OCI-M2 (cell line): ENCODE results near the gene SND1.
"Not testable (repeated sequence)": the region's sequence is repeated elsewhere in the genome, so short reads cannot be mapped to it uniquely, and the experiment has no call there.

ENCODE experiments used
- DNase-seq: peaks from one replicate; lab custom pipeline; 2025; ENCODE audit not compliant: unreplicated experiment; lab: John Stamatoyannopoulos, UW

SND1 gene

DNA sequence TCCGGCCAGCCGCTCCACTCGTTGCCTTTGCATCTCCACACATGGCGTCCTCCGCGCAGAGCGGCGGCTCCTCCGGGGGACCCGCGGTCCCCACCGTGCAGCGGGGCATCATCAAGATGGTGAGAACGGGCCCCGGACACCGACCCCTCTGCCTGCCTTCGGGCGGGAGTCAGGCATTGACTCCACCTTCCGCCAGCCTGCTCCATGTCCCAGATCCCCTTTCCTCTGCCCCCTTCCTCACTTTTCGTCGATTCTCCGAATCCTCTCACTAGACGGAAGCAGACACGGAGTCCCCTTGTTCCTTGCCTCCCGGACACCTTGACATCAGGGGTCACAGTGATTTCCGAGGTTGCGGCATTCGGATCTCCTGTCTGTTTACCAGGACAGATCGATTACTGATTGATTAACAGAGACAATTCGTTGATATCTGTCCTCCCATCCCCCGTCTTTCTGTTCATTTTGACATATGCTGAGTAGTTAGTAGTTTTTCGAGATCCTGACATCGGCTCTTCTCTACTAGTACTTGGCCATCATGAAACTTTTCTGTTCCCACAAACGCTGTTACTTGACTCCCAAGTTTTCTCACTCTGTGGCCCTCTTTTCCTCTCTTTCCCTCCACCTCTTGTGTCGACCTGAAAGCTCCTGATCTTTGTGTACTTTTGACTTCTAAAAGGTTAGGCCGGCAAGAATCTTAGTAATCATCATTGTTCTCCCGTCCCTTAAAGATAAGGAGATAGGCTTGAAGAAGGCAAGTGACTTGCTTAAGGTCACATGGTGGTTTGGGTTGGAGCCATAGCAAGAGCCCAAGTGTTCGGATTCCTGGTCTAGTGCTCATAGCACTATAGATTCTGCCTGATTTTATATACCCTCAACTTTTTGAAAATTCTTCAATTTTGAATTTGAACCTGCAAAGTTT lies 597 bp downstream of the SND1 start:
- no peak for DNase-seq

GRCh38 chr7:127653396-127653795 lies 1.4 kb downstream of the SND1 start:
- DNase-seq = no peak

GRCh38 chr7:127654404-127655394 lies 2.7 kb downstream of the SND1 start:
- DNase-seq = no peak

- DNase-seq = no peak
Observed at GRCh38 chr7:127655720-127656119, 3.7 kb downstream of the SND1 start.

GRCh38 chr7:127657500-127657899 lies 5.5 kb downstream of the SND1 start:
- DNase-seq = no peak

DNA sequence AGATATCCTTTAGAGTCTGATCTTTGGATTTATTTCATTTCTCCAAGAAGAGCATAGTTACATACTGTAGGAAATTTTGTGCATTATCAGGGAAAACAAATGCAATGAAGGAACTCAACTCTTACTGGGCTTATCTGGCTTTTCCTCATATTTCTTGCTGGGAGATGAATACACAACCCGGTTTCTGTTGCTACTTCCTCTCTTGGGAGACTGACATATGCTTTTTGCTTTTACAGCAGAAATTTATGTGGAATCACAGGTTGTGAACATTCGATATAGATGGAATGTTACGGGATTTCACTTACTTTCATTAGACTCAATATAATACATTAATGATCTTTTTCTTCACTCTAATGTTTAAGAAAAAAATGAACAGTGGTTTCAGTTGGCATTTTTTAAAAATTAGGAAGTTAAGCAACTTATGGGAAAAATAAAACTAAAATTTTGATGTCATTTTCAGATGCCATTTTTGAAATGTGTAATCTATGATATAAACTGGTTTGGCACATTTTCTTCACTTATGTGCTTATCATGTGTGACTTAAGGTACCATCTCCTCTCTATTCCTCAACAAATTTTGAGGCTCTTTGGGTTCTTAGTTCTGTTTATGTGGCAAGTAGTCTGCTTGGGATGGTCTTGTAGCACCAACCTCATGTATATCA lies 7.1 kb downstream of the SND1 start:
- DNase-seq = no peak

DNA sequence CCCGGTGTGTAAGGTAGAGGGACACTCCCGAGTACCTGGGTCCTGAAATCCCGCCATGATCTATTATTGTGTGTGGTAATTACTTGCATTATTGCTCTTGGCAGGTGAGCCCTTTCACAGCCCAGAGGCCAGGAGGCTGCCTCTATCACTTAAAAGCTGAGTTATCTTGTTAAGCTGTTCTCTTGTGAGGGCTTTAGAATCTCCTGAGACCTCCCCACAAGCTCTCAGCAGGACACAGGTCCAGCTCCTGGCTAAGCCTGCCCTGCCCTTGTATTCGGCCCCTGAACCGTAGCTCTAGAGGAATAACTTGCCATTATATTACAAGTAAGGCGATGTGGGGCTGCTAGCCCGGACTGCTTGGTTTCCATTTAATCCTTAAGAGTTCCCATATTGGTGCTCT lies 13.9 kb downstream of the SND1 start:
- no peak for DNase-seq

GRCh38 chr7:127666602-127667001 lies 14.6 kb downstream of the SND1 start:
- DNase-seq = no peak

- DNase-seq = no peak
Observed at GRCh38 chr7:127667017-127667670, 15.2 kb downstream of the SND1 start.

GRCh38 chr7:127667759-127668530 lies 16.0 kb downstream of the SND1 start:
- DNase-seq = no peak

DNA sequence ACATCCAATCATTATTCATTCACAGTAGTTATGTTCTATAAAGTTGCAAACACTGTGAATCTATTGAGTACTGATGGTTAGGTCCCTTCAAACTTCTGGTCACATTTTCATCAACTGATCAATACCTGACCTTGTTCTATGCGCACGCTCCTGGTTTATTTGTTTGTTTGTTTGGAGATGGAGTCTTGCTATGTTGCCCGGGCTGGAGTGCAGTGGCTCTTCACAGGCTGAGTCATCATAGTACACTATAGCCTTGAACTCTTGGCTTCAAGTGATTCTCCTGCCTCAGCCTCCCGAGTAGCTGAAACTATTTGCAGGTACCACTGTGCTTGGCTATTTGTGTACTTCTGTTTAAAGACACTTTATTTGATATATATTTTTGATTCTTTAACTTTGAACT lies 19.3 kb downstream of the SND1 start:
- no peak for DNase-seq

DNA sequence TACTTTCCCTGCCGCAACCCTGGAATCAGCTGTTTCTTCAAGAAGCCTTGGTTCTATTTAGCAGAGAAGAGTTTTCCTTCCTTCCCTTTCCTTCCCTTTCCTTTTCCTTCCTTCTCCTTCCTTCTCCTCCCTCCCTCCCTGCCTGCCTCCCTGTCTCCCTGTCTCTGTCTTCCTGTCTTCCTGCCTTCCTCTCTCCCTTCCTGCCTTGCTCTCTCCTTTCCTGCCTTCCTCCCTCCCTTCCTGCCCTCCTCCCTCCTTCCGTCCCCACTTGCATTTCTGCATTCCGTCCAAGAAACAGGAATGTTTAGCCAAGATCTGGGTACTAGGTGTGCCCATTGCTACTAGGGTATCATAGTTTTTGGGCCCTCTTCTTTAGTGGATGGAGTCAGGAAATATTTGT lies 21.9 kb downstream of the SND1 start:
- DNase-seq = no peak

- no peak for DNase-seq
Observed at GRCh38 chr7:127674361-127674760, 22.4 kb downstream of the SND1 start.

DNA sequence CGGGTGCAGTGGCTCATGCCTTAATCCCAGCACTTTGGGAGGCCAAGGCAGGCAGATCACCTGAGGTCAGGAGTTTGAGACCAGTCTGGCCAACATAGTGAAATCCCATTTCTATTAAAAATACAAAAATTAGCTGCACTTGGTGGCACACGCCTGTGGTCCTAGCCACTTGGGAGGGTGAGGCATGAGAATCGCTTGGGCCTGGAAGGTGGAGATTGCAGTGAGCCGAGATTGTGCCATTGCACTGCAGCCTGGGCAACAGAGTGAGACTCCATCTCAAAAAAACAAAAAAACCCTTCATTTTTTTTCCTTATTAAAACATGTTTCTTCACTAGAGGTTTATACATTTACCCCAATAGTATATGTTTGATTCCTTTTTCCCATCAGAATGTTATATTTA lies 22.9 kb downstream of the SND1 start:
- not testable (repeated sequence) for DNase-seq

DNA sequence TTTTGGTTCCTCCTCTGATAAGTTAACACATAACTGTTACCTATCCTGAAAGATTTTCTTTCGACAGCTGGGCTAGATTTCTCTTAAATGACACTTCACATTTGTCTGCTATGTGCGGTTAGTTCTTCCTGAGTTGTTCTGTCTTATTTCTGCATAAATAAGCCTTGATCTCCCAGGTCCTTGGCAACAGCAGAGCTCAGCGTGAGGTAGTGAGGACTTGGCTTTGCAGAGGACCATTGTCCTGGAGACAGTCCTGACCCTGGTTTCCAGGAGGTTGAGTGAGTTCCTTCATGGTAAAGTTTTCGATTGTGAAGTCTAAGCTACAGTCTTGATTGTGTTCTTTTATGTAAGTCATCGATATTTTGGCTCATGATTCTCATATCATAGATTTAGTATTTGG lies 23.7 kb downstream of the SND1 start:
- no peak for DNase-seq

DNA sequence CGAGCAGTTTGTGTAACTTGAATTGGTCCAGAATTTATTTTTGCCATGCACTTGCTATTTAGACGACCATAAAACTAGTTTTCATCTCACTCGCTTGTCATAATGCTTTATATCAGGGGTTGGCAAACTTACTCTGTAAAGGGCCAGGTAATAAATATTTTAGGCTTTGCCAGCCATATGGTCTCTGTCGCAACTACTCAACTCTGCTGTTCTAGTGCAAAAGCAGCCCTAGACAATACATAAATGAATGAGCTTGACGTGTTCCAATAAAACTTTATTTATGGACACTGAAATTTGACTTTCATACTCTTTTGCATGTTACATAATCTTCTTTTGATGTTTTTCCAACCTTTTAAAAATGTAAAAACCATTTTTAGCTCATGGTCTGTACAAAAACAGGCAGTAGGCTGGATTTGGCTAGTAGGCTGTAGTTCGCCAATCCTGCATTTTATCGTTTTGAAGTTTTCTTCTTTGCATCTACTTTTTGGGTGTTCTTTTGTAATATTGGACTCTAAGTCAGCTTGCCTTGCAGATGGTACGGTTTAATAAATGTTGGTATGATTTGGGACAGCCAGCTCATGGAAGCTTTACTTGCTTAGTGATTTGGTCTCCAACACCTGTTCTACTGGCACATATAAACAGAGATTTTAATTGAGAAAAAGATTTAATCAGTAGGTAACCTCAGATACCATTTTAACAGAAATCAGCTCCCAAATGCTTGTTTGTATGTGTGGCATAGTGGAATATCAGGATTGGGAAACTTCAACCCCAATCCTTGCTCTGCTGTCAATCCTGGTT lies 25.6 kb downstream of the SND1 start:
- DNase-seq = no peak

DNA sequence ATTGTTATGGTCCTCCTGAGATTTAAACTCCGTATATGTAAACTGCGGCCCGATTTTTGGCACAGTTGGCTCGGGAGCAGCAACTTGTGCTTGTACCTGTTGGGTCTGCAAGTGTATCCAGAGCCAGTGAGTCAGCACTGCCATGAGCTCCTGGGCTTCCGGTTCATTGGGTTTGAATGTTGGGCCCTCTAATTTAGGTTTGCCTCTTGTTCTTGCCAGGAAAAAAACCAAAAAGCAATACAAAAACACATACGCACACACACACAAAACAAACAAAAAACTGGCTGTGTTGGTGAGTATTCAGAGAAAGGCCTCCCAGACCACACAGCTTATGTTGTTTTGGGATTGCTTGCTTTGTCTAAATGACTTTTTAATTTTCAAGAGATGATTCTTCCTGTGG lies 26.3 kb downstream of the SND1 start:
- DNase-seq = no peak

GRCh38 chr7:127678947-127679346 lies 27.0 kb downstream of the SND1 start:
- DNase-seq = no peak

- no peak for DNase-seq
Observed at GRCh38 chr7:127680983-127681382, 29.0 kb downstream of the SND1 start.
